Activated CD4-positive, alpha-beta T cell treated with anti-CD3 and anti-CD28 coated beads, Interleukin-2, amount 50 U/mL, for 48 hours (primary cell): Measurements from ENCODE around the gene SWAP70.
A peak's percentile ranks its signal among the peaks of the same experiment; 100 is the strongest.
"Not testable (repeated sequence)": the region's sequence is repeated elsewhere in the genome, so short reads cannot be mapped to it uniquely, and the experiment has no call there.

ENCODE experiments used
- DNase-seq, 2 experiments: peaks; one replicate each; pipeline ENCODE4 v3.0.0-alpha.2; 2020

SWAP70 gene

DNA sequence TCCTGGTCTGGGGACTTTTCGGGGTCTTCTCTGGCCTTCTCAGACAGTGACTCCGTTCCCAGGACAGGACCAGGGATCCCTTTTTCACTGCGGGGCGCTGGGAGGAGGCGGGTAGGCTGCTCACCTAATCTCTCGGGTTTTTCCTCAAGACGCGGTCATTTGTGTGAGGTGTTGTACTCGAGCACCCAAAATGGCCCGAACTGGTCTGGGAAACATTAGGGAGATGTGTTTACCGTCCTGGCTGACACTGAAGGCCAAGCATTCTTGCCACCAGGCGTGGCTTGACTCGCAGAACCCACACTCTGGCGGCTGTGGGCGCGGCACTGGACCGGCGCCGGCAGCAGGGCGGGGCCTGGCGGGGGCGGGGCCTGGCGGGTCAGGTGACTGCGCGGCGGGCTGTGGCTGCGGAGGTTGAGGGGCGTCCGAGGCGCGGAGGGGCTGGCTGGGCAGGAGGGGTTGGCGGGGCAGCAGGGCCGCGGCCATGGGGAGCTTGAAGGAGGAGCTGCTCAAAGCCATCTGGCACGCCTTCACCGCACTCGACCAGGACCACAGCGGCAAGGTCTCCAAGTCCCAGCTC is at the start of gene SWAP70:
SWAP70 (plus strand) TSS at position 379 of the 577 bp plus-strand sequence; CDS start at position 482, 103 bp downstream.
- peak; percentile 80 to 84 for DNase-seq

DNA sequence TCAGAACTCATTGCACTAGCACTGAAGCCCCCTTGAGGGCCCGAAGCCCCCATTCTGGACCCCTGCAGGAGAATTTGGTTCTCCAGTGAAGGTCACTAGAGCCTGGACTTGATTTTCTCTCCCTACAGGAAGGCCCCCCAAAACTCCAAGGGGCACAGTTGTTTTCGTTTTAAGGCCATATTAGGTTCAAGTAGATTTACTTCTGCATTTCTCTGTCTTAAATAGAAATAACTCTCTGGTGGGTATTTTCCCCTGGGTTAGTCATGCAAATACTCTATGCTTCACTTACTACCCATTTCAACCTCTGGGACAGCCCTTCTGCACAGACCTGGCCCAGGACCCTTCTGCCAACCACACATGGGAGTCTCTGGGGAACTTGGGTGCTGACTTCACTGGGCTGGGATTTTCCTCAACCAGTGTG is 48.8 kb upstream of the SWAP70 start:
- peak in 1 of 2 experiments; percentile 16 for DNase-seq

DNA sequence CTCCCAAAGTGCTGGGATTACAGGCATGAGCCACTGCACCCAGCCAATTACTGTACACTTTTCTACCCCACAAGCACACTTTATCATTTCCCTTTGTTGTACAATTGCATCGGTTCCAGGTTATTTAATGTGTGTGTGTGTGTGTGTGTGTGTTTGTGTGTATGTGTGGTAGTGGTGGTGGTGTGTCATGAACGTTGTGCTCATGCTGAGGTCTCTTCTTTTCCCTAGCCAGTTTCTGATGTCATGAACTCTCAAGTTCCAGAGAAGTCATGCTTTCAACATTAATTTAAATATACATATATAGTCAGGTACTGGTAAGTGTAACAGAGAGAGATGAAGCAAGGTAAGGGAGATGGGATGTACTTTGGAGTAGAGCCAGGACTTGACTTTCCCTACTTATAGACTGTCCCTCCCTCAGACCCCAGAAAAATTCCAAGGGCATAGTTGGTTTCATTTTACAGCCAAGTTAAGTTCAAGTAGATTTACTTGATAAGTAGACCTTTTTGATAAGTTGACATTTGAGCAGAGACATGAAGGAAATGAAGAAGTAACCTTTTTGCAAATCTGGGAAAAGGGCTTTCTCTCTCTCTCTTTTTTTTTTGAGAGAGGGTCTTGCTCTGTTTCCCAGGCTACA is 47.7 kb upstream of the SWAP70 start:
- DNase-seq = no peak

DNA sequence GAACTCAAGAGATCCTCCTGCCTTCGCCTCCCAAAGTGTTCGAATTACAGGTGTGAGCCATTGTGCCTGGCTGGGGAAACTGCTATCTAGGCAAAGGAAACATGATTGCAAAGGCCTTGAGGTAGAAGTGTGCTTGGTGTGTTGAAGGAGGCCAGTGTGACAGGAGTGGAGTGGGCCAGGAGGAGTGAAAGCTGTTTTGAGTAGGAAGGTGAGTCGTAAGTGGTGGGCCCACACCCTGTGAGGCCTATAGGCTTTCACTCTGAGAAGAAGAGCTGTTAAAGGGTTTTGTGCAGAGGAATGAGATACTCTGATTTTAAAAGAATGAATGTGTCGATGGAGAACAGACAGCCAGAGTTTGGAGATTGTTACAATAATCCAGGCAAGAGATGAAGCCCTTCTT is 47.0 kb upstream of the SWAP70 start:
- DNase-seq = peak; percentile 14 to 19

DNA sequence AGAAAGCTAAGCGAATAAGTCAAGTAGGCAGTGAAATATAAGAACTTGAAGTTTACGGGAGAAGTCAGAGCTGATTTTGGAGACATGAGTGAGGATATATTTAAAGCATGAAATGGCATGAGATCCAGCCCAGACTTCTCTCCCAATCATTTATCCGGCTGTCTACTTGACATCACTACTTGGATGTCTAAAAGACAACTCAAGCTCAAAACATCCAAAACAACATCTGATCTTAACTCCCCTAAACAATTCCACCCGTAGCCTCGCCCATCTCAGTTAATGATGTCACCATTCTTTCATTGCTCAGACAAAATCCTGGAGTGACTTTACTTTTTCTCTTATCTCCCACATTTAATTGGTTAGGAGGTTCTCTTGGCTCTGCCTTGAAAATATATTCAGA is 45.9 kb upstream of the SWAP70 start:
- DNase-seq = no peak

DNA sequence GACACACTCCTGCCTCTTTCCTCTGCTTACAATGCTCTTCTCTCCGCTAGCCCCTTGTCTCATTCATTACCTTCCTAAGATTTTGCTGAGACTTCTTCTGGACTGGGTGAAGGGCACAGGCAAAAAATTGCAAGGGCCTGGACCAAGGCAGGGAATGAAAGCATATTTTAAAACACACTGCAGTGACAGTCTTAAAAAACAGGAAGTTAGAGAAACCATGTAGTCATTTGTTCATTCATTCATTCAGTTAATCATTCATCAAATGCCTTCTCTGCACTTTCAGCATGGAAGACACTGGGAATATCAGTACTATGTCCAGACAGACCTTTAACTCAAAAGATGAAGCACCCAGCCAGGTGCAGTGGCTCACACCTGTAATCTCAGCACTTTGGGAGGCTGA is 44.9 kb upstream of the SWAP70 start:
- DNase-seq = no peak

DNA sequence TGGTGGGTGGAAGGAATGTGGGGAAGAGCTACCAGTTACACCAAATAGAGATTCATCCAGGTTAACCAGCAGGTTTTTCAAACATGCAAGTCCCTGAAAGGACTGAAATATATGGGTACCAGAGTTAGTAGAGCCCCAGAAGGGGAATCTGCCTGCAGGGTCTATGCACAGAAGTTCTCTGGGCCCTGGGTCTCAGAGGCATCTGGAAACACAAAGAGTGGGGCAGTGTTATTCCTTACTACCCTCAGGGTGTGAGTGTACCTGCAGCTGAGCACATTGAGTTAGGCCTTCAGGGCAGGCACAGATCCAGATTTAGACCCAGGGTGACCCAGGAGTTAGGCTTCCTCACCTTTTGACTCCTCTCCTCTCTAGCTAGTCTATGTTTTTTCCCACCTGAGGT is 43.9 kb upstream of the SWAP70 start:
- no peak for DNase-seq

DNA sequence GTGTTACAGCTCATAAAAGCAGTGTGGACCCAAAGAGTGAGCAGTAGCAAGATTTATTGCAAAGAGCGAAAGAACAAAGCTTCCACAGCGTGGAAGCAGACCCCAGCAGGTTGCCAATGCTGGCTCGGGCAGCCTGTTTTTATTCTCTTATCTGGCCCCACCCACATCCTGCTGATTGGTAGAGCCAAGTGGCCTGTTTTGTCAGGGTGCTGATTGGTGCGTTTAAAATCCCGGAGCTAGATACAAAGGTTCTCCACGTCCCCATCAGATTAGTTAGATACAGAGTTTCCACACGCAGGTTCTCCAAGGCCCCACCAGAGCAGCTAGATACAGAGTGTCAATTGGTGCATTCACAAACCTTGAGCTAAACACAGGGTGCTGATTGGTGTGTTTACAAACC is 41.5 kb upstream of the SWAP70 start:
- DNase-seq = not testable (repeated sequence)

DNA sequence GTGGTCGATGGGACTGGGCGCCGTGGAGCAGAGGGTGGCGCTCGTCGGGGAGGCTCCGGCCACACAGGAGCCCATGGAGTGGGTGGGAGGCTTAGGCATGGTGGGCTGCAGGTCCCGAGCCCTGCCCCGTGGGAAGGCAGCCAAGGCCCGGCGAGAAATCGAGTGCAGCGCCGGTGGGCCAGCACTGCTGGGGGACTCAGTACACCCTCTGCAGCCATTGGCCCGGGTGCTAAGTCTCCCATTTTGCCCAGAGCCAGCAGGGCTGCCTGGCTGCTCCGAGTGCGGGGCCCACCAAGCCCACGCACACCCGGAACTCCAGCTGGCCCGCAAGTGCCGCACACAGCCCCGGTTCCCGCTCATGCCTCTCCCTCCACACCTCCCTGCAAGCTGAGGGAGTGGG is 40.8 kb upstream of the SWAP70 start:
- not testable (repeated sequence) for DNase-seq

DNA sequence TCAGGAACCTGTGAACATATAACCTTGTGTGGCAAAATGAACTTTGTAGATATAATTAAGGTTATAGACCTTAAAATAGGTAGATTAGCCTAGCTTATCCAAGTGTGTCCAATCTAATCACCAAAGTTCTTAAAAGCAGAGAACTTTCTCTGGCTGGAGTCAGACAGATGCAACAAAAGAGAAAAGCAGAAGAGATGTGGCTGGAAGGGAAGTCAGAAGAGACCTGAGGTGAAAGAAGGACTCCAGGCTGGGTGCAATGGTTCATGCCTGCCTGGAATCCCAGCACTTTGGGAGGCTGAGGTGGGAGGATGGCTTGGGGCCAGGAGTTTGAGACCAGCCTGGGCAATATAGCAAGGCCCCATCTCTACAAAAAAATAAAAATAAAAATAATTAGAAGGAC is 39.4 kb upstream of the SWAP70 start:
- no peak for DNase-seq

DNA sequence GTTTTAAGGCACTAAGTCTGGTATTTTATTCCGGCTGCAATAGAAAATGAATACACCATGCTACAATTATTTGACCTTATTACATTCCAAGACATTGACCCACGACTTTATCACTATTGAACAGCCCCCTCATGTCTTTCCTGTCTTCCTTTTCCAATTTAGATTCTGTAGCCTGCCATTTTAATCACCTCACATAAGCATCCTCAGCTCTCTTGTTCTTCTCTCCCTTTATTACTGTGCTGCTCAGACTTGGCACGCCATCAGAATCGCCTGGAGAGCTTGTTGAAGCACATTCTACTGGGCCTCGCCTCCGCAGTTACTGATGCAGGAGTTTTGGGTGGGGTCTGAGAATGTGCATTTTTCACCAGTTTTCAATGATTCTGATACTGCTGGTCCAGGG is 38.7 kb upstream of the SWAP70 start:
- no peak for DNase-seq

DNA sequence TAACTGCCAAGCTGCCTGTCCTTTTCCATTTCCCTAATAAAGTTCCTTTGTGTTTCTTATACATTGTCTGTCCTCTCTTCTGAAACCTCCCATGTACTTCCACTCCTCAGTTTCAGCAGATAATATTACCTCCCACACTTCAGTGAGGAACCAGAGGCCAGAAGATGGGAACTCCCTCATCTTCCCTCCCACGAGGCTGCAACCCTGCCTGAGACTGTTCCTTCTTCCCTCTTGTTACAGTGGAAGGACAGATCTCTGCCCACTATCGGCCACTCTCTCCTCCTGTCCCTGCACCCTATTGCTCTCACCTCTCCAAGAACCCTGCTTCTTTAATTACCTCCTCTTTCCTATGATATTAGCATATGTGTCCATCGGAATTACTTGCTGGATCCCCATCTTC is 38.1 kb upstream of the SWAP70 start:
- no peak for DNase-seq

DNA sequence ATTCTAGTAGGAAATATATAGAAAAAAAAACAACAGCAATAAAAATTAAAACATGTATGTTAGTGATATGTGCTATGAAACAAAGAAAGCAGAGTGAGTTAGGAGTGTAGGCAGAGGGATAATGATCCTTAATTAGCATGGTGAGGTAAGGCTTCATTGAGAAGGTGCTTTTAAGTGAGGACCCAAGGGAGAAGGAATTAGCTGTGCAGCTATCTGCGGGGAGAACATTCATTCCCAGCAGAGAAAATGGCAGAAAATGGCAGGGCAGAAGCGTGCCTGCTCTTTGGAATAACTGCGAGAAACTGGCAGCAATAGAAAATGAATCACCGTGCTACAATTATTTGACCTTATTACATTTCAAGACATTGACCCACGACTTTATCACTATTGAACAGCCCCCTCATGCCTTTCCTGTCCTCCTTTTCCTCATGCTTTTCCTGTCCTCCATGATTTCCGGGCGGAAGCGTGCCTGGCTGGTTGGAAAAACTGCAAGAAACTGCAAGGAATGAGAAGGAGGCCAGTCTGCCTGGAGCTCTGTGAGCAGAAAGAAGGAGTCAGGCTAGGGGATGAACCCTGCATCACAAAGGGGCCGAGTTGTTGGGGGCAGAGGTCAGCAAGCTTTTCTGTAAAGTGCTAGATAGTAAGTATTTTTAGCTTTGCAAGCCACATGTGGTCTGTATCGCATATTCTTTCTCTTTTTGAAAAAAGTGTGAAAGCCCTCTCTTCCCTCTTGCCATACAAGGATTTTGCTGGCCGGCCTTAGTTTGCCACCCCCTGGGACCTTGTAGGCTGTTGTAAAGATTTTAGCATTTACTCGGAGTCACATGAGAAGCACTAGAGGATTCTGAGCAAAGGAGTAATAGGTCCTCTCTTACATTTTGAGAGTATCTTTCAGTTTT is 37.1 kb upstream of the SWAP70 start:
- DNase-seq = no peak

DNA sequence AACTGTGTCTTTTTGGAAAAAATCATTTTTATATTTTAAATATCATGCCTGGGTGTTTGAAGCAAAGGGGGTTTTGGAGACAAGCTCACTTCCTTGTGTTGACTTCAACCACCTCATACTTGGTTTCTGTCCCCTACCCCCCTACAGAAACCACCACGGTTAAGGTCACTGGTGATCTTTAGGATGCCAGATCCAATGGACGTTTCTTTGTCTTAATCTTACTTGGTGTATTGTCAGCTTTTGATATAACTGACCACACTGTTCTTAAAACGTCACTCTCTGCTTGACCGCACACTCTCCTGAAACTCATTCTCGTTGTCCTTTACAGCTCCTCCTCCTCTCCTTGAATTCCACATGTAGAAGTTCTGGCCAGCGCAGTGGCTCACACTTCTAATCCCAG is 34.8 kb upstream of the SWAP70 start:
- no peak for DNase-seq

DNA sequence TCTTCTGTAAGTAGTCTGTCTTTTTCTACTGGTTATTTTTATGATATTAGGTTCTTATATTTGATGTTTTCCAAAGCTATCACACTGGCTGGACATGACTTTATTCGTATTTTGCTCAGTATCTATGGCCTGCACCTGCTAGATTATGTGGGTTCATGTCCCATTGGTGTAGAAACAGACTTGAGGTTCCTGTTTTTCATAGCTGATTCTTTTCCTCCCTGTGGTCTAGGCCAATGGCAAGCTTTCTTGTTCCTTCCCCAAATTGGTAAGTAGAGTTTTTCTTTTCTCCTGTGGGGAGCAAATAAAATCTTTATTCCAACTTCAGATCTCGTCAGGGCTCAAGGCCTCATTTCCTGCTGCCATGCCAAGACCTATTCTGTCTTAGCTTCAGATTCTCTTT is 30.2 kb upstream of the SWAP70 start:
- DNase-seq = no peak

DNA sequence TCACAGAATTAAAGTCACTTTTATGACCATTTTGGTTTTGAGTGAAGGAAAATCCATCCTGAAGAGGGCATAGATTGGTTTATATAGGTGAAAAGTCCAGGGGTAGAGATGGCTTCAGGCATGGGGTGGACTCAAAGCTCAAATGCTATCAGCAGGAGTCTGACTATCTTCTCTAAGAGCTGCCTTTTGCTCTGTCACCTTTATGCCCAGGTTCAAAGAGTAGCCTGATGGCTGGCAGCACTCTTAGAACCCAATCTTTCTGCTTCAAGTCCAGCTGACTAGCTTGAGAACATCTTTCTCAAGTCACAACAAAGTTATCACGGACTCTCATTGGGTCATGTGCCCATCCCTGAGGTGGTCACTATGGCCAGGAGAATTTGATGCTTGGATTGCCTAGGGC is 27.2 kb upstream of the SWAP70 start:
- no peak for DNase-seq

DNA sequence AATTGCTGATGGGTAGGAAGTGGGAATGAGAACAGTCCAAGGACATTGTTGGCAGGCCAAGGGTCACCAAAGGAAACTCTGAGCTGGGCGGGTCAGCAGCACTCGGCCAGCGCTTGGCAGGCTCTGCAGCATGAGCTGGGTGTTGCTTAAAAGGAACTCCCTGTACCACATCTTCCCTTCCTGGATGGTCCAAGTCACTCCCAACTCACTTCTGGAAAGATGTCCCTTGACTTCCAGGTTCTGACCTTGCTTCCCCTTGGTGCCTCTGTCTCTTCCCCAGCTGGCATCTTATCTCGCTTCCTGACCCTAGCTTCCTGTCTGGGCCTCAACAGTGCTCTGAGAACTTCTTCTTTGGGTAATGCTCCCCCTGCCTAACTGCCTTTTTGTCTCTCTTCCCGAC is 24.8 kb upstream of the SWAP70 start:
- DNase-seq = no peak

DNA sequence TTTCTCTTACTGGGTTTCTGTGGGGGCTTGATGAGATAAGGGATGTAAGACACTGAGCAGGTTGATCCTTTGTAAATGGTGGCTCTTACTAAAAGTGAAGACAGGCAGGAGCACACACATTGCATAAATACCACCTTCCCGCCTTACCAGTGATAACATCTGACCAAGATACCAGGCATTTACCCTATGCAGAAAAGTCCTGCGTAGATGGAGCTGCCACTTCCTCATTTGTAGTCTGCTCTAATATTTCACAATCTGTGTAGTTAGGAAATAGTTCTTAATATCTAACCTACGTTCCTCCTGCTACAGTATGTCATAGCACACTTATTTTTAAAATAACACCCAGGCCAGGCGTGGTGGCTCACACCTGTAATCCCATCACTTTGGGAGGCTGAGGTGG is 23.9 kb upstream of the SWAP70 start:
- DNase-seq = no peak

DNA sequence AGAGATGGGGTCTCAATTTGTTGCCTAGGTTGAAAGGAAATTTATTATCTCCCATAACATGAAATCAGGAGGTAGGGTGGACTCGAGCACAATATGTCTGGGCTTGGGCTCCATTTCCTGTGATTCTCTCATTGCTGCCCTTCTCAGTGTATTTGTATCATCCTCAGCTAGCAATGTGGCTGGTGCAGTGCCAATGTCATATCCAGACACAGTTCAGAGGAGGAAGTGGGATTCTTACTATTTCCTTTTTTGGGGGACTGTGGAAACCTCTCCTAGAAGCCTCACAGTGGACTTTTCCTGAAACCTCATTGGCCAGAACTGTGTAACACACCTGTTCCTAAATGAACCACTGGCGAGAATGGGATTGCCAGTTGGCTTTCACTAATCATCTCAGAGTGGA is 21.0 kb upstream of the SWAP70 start:
- no peak for DNase-seq

DNA sequence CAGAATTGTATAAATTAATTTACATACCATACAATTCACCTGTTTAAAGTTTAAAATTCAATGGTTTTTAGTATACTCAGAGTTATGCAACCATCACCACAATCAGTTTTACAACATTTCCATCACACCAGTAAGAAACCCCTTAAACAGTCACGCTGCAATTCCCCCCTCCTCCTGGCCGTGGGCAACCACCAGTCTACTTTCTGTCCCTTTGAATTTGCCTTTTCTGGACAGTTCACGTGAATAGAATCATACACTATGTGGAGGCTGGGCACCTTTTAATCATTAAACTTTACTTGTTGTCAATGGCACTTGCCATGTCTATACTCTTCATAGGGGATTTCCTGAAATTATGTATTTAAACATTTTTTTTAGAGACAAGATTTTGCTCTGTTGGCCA is 20.1 kb upstream of the SWAP70 start:
- DNase-seq = no peak

DNA sequence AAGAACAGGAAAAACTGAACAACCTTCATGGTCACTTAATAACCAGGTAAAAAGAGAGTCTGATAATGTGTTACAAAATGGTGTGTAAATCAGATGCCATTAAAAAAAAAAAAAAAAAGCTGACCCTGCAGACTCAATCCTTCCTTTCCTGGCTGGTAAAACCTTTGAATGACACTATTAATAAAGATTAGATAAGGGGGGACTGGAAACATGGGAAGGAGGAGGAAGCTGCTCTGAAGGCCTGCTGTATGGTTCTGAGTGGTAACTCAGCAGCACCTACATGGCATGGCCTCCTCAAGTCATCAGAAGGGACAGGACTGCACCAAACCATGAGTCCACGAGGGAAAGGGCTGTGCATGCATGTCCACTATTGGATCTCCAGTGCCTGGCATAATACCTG is 18.0 kb upstream of the SWAP70 start:
- DNase-seq = no peak

DNA sequence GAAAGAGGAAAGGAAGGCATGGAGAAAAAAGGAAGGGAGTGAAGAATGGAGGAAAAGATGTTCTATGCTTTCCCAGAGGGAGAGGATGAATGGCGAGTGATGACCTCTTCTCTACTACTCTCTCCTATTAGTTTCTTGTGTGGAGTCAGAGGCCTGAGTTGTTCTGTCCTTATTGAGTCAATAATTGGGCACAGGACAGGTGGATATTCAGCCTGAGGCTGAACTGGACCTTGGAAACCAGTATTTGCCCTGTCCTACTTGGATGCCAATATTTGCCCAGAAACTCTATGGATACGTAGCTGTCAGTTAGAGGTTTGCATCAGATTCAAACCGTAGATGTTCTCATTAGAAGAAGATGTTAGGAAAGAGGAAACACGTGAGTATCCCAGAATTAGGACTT is 17.6 kb upstream of the SWAP70 start:
- DNase-seq = no peak

DNA sequence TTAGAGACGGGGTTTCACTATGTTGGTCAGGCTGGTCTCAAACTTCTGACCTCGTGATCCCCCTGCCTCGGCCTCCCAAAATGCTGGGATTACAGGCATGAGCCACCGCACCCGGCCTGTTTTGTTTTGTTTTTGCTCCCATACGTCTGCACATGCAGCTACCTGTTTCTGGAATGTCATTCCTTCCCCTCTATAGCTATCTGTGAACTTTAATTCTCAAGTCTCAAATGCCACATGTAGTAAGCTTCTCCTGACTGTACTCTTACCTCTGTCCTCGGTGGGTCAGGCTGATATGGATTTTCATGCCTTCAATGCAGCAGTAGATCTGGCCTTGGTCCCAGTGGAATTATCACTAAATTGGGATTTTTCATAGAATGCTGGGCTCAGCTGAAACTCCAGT is 12.4 kb upstream of the SWAP70 start:
- no peak for DNase-seq
